HG03175 (cell line): ENCODE results near the gene HMGXB4.
"Not testable (repeated sequence)": the region's sequence is repeated elsewhere in the genome, so short reads cannot be mapped to it uniquely, and the experiment has no call there.

Source experiments
- ATAC-seq: cut with Tn5 transposase; IDR thresholded peaks from one replicate; pipeline ENCODE4 v1.9.1; 2021; ENCODE audit warnings: mild to moderate bottlenecking, moderate library complexity; ENCODE audit not compliant: unreplicated experiment

The HMGXB4 gene, protein sequence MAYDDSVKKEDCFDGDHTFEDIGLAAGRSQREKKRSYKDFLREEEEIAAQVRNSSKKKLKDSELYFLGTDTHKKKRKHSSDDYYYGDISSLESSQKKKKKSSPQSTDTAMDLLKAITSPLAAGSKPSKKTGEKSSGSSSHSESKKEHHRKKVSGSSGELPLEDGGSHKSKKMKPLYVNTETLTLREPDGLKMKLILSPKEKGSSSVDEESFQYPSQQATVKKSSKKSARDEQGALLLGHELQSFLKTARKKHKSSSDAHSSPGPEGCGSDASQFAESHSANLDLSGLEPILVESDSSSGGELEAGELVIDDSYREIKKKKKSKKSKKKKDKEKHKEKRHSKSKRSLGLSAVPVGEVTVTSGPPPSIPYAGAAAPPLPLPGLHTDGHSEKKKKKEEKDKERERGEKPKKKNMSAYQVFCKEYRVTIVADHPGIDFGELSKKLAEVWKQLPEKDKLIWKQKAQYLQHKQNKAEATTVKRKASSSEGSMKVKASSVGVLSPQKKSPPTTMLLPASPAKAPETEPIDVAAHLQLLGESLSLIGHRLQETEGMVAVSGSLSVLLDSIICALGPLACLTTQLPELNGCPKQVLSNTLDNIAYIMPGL

DNA sequence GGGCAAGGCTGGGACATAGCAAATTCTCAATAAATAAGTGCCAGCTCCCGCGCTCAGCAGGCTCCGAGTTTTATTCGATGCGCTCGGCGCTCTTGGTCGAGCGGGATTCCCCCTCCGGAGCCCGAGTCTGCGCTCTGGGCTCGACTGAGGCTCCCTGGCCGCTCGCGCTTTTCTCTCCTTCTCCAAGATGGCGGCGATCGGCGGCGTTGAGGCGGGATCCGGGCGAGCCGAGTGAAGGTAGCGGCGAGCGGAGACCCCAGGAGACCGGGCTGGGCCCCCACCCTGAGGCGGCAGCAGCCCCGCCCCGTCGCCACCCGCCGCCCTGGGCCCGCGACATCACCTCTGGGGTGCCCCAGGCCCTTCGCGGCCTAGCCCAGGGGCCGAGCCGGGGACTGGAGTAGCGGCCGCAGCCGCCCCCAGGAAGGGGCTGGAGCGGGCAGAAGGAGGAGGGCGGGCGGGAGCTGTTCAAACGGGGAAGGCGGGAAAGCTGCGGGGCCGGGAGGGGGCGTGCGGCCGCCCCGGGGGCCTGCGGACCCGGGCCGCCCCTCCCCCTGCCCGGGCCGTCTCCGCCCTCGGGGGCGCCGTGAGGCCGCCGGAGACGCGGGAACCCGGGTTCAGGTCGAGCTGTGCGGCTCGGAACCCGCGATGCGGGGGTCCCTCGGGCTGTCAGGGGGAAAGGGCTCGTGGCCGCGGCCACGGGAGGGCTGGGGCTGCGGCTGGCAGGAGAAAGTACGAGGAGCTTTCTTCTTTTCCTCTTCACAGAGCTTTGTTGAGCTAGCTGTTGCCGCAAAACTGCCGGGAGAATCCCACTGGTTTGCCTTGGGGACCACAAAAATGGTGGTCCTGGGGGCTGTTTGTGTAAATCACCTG lies at the start of gene HMGXB4:
Gene HMGXB4, plus strand, starts transcription at position 173 of the 870 bp plus-strand sequence. CDS start 4,898 bp downstream, outside the sequence.
- peak; percentile 83 for ATAC-seq

DNA sequence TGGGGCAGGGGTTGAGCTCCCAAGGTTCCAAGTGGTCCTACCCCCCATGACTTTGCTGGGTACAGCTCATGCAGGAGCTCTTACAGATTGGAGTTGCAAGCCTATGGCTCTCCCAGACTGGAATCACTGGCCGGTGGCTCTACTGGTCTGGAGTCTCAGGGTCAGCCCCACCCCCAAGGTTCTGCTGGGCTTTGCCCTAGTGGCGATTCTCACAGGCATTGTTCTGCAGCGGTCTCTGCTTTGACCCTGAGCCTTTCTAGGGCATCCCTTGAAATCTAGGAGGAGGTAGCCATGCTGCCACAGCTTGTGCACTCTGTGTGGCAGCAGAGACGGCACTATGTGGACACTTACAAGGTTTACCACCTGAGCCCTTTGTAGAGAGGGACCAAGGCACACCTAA lies 49.3 kb upstream of the HMGXB4 start:
- ATAC-seq = no peak

DNA sequence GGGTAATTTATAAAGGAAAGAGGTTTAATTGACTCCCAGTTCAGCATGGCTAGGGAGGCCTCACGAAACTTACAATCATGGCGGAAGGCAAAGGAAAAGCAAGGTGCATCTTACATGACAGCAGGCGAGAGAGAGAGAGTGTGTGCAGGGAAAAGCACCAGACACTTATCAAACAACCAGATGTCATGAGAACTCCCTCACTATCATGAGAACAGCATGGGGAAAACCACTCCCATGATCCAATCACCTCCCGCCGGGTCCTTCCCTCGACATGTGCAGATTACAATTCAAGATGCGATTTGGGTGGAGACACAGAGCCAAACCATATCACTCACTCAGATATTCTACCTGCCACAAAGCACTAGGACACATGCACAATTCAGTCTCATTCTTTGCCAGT lies 48.1 kb upstream of the HMGXB4 start:
- no peak for ATAC-seq

DNA sequence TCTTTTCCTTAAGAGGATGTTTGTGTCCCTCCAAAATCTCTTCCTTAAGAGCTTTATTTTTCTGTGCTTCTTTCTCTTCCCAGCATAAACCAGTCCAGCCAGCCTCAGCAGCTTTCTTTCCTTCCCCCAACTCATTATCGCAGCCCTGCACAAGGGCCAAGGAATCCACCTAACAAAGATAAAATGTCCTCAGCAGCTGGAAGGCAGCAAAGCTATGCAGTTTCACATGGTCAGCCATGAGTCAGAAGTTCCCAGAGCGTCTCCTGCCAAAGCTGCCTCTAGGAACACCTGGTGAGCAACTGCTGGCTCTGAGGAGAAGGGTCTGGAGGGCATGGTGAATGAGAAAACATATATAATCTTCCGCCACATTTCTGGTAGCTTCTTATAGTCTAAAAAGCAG lies 45.3 kb upstream of the HMGXB4 start:
- no peak for ATAC-seq

DNA sequence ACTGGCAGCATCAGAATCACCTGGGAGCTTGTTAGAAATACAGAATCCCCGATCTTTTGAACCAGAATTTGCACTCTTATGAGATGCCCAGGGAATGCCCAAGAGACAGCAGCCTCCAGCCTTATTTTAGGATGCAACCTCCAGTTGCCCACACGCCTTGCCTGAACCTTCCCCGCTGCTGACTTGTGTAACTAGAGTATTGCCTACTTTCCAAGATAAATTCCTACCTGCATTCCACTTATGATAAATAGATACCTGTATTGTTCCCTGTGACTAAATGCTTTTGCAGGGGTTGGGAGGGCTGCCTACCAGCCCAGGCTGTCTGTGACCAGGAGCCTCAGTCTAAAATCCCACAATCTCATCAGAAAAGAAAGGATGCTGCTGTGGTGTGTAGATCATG lies 44.3 kb upstream of the HMGXB4 start:
- ATAC-seq = no peak

DNA sequence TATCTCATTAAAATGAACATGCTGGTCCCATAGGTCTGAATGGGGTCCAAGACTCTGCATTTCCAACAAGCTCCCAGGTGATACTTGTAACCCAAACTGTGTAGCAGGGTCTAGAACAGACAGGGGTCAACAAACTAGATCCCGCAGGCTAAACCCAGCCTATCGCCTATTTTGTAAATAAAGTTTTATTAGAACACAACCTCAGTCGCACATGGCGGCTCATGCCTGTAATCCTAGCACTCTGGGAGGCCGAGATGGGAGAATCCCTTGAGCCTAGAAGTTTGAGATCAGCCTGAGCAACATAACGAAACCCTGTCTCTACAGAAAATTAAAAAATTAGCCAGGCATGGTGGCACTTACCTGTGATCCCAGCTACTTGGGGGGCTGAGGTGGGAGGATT lies 42.3 kb upstream of the HMGXB4 start:
- no peak for ATAC-seq

DNA sequence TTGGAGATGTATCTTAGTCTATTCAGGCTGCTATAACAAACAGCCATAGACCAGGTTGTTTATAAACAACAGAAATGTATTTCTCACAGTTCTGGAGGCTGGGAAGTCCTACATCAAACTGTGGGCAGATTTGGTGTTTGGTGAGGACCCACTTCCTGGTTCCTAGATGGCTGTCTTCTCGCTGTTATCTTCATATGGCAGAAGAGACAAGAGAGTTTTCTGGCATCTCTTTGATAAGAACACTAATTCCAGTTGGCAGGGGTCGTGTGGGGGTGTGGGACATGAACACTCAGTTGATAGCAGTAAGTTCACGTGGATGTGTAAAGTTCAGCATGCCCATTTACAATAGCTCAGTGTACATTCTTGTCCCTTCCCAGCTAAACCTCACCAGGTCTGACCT lies 41.3 kb upstream of the HMGXB4 start:
- no peak for ATAC-seq

DNA sequence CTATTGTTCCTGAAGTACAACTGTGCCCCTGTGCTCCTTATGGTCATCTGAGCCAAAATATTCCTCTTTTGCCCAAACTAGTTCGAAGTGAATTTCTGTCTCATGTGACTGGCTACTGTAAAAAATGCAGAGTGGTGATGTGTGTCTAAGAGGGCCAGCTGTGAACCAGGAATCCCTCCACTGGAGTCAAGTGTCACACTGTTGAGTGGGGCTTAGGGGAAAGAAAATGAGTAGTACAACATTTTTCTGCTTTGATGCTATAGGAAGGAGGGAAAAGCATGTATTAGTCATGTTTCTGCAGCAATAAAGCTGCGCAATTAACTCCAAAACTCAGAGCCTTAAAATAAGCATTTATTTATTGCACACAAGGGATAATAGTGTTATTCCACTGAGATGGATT lies 39.8 kb upstream of the HMGXB4 start:
- ATAC-seq = no peak

DNA sequence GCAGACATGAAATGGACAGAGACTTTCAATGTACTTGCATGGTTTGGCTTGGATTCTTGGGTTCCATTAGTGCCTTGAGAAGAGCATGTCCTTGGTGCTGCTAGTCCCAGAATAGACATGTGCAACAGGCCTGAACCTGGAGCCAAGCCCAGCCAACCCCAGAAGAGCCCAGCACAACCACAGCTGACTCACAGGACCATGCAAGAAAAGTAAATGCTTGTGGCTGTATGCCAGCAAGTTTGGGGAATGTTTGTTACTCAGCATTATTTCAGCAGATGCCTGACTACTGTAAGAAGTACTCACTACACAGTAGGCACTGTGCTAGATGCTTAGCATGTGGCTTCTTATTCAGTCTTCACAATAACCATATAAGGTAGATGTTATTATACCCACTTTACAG lies 39.2 kb upstream of the HMGXB4 start:
- no peak for ATAC-seq

DNA sequence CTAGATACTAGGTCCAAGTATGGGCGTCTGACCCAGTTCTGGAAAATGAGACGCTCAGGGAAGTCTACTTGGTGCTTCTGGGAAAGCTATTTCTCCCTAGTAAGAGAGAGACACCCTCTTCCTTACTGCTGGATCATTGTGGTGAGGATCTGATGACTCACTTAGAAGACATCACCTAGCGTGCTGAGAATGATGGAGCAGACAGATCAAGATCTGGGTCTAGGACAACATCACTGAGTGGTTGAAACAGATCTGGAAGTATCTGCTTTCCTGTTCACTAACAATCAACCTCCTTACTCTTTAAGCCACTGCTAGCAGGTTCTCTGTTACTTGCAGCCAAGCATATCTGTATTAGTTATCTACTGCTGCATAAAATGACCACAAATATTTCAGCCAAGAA lies 38.3 kb upstream of the HMGXB4 start:
- no peak for ATAC-seq

DNA sequence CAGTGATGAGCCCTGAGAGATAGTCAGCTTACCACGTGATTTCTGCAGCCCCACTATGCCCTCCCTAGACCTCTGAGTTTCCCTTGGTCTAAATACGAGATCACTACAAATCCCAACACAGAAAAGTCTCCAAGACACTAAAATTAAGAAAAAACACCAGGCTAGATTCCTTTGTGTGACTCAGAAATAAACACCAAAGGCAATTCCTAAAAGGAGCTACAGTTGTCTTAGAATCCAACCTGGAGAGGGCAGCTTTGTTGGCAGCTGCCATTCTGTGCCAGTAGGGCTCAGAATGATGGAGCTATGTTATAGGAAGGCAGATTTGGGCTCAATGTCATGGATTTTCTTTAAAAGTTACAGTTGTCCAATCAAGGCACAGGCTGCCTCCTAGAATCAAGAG lies 37.1 kb upstream of the HMGXB4 start:
- no peak for ATAC-seq

DNA sequence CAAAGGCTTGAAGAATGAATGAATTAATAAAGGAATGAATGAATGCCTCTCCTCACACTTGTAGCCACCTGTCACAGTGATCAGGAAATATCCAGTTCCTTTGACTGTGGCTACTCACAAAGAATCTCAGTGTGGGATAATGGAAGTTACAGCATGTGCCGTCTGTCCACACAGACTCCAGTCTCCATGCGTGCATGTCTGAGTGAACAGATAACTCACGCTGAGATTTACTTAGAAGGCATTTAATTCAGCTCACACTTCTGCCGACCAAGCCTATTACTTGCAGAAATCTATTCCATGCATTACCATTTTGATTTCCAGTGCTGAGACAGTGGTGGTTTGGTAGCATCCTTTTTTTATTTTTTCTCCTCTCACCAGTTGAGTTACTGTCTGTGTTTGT lies 32.3 kb upstream of the HMGXB4 start:
- ATAC-seq = no peak

DNA sequence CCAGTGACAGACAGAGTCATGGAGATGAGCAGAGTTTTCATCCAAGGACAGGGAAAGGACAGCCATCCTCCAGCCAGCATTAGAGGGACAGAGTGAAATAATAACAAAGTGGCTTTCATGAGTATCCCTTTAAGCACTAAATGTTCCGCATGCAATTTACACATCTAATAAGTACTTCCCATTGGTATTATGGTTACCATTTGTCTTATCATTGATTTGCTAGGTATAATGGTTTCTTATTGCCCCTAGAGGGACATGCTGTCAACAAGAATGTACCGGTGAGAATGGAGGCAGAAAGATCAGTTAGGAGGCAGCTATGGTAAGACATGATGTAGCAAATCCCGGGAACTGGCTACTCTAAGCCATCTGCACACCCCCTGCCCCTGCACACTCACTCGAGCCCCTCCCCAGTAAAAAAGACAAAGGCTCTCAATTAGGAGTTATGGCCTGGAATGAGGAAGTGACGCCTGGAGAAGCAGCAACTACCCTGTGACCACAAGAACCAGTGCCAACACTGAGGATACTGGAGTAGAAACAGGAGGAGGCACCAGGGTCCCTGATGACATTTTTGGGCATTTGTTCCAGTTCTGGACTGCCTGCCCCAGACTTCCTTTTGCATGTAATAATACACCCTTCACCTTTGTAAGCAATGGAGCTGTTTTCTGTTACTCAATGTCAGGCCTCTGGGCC lies 30.2 kb upstream of the HMGXB4 start:
- ATAC-seq = no peak

DNA sequence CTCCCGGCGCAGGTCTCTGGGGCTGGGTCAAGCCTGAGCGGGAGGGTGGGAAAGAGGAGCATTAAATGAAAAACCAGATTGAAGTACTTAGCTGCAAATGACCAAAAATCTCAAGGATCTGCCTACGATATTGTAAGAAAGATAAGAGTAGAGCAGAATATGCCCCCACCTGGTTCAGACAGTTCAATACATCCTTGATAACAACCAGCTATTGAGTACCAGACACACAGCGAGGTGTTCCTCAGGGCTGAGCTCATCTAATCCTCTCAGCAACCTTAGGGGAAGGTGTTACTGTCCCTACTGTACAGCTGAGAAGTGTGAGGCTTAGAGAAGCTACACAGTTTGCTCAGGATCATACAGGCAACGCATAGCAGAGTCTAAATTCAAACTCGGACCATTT lies 27.4 kb upstream of the HMGXB4 start:
- ATAC-seq = no peak

DNA sequence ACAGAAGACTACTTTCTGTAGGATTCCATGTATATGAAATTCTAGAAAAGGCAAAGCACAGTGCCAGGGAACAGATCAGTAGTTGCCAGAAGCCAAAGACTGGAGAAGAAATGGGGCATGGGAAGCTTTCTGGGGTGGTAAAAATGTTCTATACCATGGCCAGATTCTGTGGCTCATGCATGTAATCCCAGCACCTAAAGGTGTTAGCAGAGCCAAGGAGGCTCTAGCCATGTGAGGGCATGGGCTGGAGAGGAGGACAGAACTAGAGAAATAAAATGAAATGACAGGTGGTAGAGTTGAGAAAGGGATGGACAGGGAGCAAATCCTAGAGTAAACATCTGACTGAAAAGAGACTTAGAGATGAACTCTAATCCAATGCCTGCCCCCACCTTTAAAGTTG lies 26.9 kb upstream of the HMGXB4 start:
- ATAC-seq = no peak

DNA sequence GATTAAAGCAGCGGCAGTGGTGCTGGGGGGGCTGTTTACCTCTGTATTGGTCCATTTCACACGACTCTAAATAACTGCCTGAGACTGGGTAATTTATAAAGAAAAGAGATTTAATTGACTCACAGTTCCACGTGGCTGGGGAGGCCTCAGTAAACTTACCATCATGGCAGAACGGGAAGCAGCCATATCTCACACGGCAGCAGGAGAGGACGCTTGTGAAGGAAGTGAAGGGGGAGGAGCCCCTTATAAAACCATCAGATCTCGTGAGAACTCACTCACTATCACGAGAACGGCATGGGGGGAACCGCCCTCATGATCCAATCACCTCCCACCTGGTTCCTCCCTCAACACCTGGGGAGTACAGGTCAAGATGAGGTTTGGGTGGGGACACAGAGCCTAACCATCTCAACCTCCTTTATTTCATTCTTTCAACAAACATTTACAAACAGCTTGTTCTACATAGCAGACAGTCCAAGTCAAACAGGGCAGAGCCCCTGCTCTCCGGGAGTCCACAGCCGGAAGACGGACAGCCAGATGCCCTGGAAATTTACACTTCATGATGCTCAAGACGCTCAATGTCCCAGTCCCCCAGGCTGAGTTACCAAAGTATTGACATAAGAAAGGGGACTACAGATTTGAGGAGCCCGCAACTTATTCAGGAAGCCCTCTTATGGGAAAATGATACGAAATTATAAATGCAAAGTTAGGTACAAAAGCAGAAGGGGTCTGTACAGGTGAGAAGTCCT lies 26.3 kb upstream of the HMGXB4 start:
- ATAC-seq = no peak

DNA sequence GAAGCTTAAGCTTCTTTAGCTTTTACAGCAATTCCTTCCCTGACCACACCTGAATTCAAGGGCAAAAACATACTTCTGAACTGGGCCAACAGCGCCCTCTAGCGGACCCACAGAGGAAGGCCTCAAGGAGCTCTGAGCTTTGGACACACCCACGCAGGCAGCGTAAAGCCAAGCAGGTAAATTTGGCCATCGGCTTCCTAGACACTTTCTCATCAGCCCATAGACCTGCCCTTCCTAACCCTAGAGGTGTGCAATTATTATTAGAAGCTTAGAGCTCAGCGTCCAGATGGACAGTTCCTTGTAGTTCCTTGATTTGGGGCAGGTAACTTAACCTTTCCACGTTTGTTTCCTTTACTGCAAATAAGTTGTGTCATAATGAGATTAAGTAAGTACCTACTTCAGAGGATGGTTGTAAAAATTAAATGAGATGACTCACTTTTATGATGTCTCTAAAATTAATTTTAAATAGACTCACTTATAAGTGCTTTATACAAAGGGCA lies 25.7 kb upstream of the HMGXB4 start:
- ATAC-seq = no peak

DNA sequence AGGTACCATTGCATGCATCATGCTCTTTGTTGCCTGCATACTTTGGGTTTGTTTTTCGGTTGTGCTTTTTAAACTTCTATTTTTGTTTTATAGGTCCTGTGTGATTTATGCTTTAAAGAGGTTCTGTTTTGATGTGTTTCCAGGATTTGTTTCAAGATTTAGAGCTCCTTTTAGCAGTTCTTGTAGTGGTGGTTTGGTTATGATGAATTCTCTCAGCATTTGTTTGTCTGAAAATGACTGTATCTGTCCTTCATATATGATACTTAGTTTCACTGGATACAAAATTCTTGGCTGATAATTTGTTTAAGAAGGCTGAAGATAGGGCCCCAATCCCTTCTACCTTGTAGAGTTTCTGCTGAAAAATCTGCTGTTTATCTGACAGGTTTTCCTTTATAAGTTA lies 18.5 kb upstream of the HMGXB4 start:
- not testable (repeated sequence) for ATAC-seq

DNA sequence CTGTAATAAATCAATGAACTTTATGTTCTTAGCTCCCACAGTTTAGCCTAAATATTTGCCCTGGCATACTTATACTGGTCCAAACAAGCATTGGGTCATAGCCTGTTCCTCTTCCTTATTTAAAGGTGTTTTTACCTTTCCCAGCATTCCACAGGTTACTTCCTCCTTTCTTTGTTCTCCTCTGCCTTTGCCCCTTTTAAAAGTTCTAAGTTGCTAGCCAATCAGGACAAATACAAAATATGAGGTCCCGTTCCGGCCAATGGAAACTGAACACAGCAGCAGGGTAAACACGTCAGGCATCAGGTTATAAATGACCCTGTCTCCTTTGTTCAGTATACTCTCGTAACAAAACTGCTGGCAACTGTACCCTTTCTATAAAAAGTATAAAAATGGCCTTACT lies 12.8 kb upstream of the HMGXB4 start:
- ATAC-seq = not testable (repeated sequence)

DNA sequence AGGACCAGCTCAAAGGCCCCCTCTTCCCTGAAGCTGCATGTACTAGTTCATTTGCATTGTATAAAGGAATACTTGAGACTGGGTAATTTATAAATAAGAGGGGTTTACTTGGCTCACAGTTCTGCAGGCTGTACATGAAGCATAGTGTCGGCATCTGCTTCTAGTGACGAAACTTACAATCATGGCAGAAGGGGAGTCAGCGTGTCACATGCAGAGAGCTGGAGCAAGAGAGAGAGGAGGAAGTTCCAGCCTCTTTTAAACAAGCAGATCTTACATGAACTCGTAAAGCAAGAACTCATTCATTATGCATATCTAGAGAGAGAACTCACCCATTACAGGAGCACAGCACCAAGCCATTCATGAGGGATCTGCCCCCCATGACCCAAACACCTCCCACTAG lies 7.1 kb upstream of the HMGXB4 start:
- no peak for ATAC-seq
